Adrenal gland (tissue), 12 donors: ENCODE results near the gene HBS1L. TPM values are rescaled to one million over a fixed set of nuclear protein-coding genes. Genes with fewer than 3 reads are reported as not detected.

Source experiments
- DNase-seq, 7 donors: peaks; one replicate each; pipeline ENCODE4 v3.0.0-alpha.2; 2019 to 2020
- H3K27ac ChIP-seq, 5 donors: fragments of 200-600 bp; sonication (generic) in 4 of 5; 1 replicate in 3 of 5; 2 replicates in 2 of 5; pipeline versions ENCODE4 v1.5.1 to v1.8.0; 2016 to 2020; ENCODE audit warnings: mild to moderate bottlenecking in 1 of 5
- H3K27me3 ChIP-seq: fragments of 200-600 bp; 2 replicates; pipeline ENCODE4 v1.8.0; 2021
- H3K36me3 ChIP-seq, 2 donors: fragments of 200-600 bp; replicated peaks in 1 of 2; 1 replicate in 1 of 2; 2 replicates in 1 of 2; pipeline versions ENCODE4 v1.5.1 to v1.8.0; 2018 to 2022
- H3K4me1 ChIP-seq, 2 donors: fragments of 200-600 bp; replicated peaks in 1 of 2; 1 replicate in 1 of 2; 2 replicates in 1 of 2; pipeline versions ENCODE4 v1.5.1 to v1.8.0; 2018 to 2021
- H3K4me3 ChIP-seq, 4 donors: fragments of 200-600 bp; sonication (generic) in 3 of 4; one replicate each; pipeline ENCODE4 v1.5.1; 2016 to 2018
- H3K9me3 ChIP-seq, 3 donors: fragments of 200-600 bp; sonication (generic) in 1 of 3; replicated peaks in 1 of 3; 1 replicate in 2 of 3; 2 replicates in 1 of 3; pipeline versions ENCODE4 v1.5.1 to v1.8.0; 2016 to 2021
- POLR2A ChIP-seq, 2 donors: fragments of 450-650 bp; IDR thresholded peaks; one replicate each; pipeline ENCODE4 v1.6.1; 2017; ENCODE audit warnings: antibody characterized with exemption in 2 of 2, mild to moderate bottlenecking in 2 of 2, moderate library complexity in 1 of 2
- WGBS, 4 donors: extraction: QIAGEN DNeasy Blood & Tissue Kit in 2 of 4; methylation state at CpG; one replicate each; pipeline versions ENCODE4 v1.1.5 to v1.1.7; 2013 to 2017; 5-methylcytosine and 5-hydroxymethylcytosine counted together
- intact Hi-C, 2 donors: fragments of 100-400 bp; cut with DNase I; formaldehyde crosslinking; loops; one replicate each; pipeline versions ENCODE4 v1.14.1 to v1.15.0; 2022 to 2023
- polyA plus RNA-seq, 3 donors: library from polyadenylated mRNA; stranded (reverse); fragments of 200-250 nt in 2 of 3; fragments of 350-450 nt in 1 of 3; fragmentation: Illumina TruSeq in 1 of 3; extraction: RNeasy Lipid Tissue Mini Kit (QIAGEN cat#74804) in 1 of 3; gene quantifications; one replicate each; pipeline ENCODE4 v1.2.3, GENCODE V29; 2013 to 2014
- total RNA-seq, 9 donors: library from RNA; depleted of rRNA in 4 of 9; stranded (reverse); fragments of >200 nt in 4 of 9; fragments of 120-200 nt in 1 of 9; fragmentation: NEBNext Ultra II Directional in 1 of 9; extraction: Animal tissue kit (Norgen Biotek cat#: 25700) in 1 of 9; gene quantifications; one replicate each; pipeline versions ENCODE4 v1.1.0 to v1.2.4, GENCODE V29; 2013 to 2023
- TF ChIP-seq, protein P1 (sequence below), 6 experiments: fragments of 450-650 bp in 4 of 6; fragments of 200-600 bp in 2 of 6; sonication (generic) in 1 of 6; IDR thresholded peaks; 1 replicate in 5 of 6; 2 replicates in 1 of 6; pipeline versions ENCODE4 v1.5.1 to v1.8.0; 2016 to 2021; ENCODE audit warnings: antibody characterized with exemption in 6 of 6, mild to moderate bottlenecking in 2 of 6, moderate library complexity in 1 of 6
- donor health status: healthy with polysubstance abuse.
- donor health status: Bipolar disorder and iron deficiency.
- donor health status: DM: yes; HTN: yes; CAD: no.
- donor health status: DM: no; HTN: no; CAD: no.
- donor health status: DM: no; HTN: no; CAD: no.
- donor health status: DM: yes; HTN: yes; CAD: no.

The HBS1L gene
- total and polyA plus RNA-seq, 12 donors, result 17.0 to 121 (median 58.4) TPM

- WGBS, 4 donors, result 93 to 96% (median 95%) methylated on average over 1 of the region's 1 CpG
- Histone ChIP-seq H3K9me3 (no peaks in the 10 kb centered on the region), H3K36me3 (peaks cover 0 to 9% of the 10 kb centered on the region in 2 donors), H3K27me3 (no peaks in the 10 kb centered on the region), H3K4me3 (no peak overlapping the region), H3K27ac (no peak overlapping the region), H3K4me1 (no peaks in the 10 kb centered on the region)
- no peak for DNase-seq
- no peak for TF ChIP-seq POLR2A (IDR thresholded peaks at IDR 0.05)
- TF ChIP-seq, protein P1, sequence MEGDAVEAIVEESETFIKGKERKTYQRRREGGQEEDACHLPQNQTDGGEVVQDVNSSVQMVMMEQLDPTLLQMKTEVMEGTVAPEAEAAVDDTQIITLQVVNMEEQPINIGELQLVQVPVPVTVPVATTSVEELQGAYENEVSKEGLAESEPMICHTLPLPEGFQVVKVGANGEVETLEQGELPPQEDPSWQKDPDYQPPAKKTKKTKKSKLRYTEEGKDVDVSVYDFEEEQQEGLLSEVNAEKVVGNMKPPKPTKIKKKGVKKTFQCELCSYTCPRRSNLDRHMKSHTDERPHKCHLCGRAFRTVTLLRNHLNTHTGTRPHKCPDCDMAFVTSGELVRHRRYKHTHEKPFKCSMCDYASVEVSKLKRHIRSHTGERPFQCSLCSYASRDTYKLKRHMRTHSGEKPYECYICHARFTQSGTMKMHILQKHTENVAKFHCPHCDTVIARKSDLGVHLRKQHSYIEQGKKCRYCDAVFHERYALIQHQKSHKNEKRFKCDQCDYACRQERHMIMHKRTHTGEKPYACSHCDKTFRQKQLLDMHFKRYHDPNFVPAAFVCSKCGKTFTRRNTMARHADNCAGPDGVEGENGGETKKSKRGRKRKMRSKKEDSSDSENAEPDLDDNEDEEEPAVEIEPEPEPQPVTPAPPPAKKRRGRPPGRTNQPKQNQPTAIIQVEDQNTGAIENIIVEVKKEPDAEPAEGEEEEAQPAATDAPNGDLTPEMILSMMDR (IDR thresholded peaks at IDR 0.05), result no peak
- intact Hi-C loops, result no loop called here
Observed at GRCh38 chr6:134999107-134999506, 55.5 kb downstream of the HBS1L start.

- no peak for DNase-seq
- Histone ChIP-seq H3K4me3 (no peak overlapping the region), H3K27me3 (no peaks in the 10 kb centered on the region), H3K27ac (no peak overlapping the region), H3K36me3 (peaks cover 0 to 9% of the 10 kb centered on the region in 2 donors), H3K4me1 (no peaks in the 10 kb centered on the region), H3K9me3 (no peaks in the 10 kb centered on the region)
- intact Hi-C loops, result no loop called here
- TF ChIP-seq POLR2A (IDR thresholded peaks at IDR 0.05), result no peak
- TF ChIP-seq, protein P1 (IDR thresholded peaks at IDR 0.05), result no peak
- WGBS, 4 donors, result 95 to 98% (median 96%) methylated on average over 9 of the region's 9 CpGs
Observed at GRCh38 chr6:134997133-134997995, 57.3 kb downstream of the HBS1L start.

DNA sequence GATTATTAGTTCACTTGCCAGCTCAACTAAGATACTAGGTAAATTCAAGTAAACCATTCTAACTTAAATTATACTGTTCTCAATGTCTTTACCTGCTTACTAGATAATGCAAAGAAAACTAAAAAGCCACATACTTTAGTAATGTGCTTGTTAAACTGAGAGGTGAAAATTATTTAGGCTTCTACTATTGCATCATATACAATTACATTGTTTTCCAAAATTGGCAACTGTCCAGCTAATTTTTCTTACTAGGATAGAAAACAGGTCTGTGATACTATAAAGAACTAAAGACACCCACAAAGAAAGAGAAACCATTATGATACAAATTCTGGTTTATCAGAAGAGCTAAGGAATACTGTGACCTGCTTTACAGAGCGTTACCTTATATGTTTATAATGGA lies 59.1 kb downstream of the HBS1L start:
- no peak overlapping the region for H3K27ac ChIP-seq
- WGBS, 4 donors, result 94 to 100% (median 97%) methylated on average over 1 of the region's 1 CpG
- intact Hi-C loops, result no loop called here
- peaks cover 0 to 14% of the 10 kb centered on the region in 2 donors for H3K36me3 ChIP-seq
- no peaks in the 10 kb centered on the region for H3K27me3 ChIP-seq
- H3K4me1 ChIP-seq, result no peaks in the 10 kb centered on the region
- TF ChIP-seq POLR2A (IDR thresholded peaks at IDR 0.05), result no peak
- DNase-seq, result no peak
- no peak overlapping the region for H3K4me3 ChIP-seq
- no peaks in the 10 kb centered on the region for H3K9me3 ChIP-seq

DNA sequence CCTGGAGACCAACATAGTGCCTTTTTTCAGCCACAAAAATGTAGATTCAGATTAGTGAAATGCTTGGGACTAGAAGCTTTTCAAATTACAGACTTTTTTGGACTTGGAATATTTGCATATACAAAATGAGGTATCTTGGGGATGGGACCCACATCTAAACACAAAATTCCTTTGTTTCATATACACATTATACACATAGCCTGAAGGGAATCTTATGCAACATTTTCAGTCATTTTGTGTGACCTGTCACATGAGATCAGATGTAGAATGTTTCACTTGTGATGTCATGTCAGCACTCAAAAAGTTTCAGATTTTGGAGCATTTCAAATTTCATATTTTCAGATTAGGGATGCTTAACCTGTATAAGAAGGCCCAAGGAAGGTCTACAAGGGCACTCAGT lies 60.2 kb downstream of the HBS1L start:
- Histone ChIP-seq H3K4me1 (no peaks in the 10 kb centered on the region), H3K27me3 (no peaks in the 10 kb centered on the region), H3K4me3 (no peak overlapping the region), H3K9me3 (no peaks in the 10 kb centered on the region), H3K27ac (no peak overlapping the region), H3K36me3 (peaks cover 0 to 14% of the 10 kb centered on the region in 2 donors)
- intact Hi-C loops, result no loop called here
- TF ChIP-seq POLR2A (IDR thresholded peaks at IDR 0.05), result no peak
- no peak for DNase-seq

GRCh38 chr6:134992155-134992554 lies 62.5 kb downstream of the HBS1L start:
- Histone ChIP-seq H3K27ac (no peak overlapping the region), H3K4me1 (no peaks in the 10 kb centered on the region), H3K9me3 (no peaks in the 10 kb centered on the region), H3K36me3 (peaks cover 0 to 11% of the 10 kb centered on the region in 2 donors), H3K4me3 (no peak overlapping the region), H3K27me3 (no peaks in the 10 kb centered on the region)
- DNase-seq, result no peak
- no peak for TF ChIP-seq POLR2A (IDR thresholded peaks at IDR 0.05)
- TF ChIP-seq, protein P1 (IDR thresholded peaks at IDR 0.05), result no peak
- intact Hi-C loops, result no loop called here
- 93 to 96% (median 94%) methylated on average over 6 of the region's 6 CpGs for WGBS, 4 donors
